Coronary artery (tissue), 2 donors: ENCODE data around the gene GSTO1.
A peak's percentile ranks its signal among the peaks of the same experiment; 100 is the strongest.

ENCODE experiments used
- DNase-seq: peaks from one replicate; pipeline ENCODE4 v3.0.0-alpha.2; 2017; ENCODE audit warnings: low spot score
- H3K27ac ChIP-seq, 2 donors: fragments of 200-600 bp; sonication (generic); one replicate each; pipeline ENCODE4 v1.5.1; 2016 to 2019
- H3K4me3 ChIP-seq: fragments of 200-600 bp; sonication (generic); 2 replicates; pipeline ENCODE4 v1.5.1; 2016; ENCODE audit warnings: mild to moderate bottlenecking, moderate library complexity
- TF ChIP-seq, protein P1 (sequence below): fragments of 200-600 bp; sonication (generic); IDR thresholded peaks from one replicate; pipeline ENCODE4 v1.5.1; 2019; ENCODE audit warnings: antibody characterized with exemption

The GSTO1 gene

DNA sequence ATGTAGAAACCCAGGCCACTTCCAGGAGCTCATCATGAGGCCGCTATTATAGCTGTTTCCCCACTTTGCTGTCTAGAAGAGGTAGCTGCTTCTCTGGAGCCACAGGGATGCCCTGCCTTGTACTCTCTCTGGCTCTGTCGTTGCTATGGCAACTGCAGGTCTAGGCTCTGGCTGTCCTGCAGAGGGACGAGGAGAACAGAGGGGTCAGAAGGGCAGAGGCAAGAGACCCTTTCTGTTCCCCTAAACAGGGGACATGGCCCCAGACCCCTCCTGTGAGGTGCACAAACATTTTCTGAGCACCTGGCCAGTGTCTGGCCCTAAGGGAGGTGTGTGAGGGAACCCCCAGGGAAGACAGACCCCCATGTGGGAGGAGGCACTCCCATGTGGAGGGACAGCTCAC lies 52.2 kb downstream of the GSTO1 start:
- H3K4me3 ChIP-seq = no peak overlapping the region
- TF ChIP-seq, protein P1, sequence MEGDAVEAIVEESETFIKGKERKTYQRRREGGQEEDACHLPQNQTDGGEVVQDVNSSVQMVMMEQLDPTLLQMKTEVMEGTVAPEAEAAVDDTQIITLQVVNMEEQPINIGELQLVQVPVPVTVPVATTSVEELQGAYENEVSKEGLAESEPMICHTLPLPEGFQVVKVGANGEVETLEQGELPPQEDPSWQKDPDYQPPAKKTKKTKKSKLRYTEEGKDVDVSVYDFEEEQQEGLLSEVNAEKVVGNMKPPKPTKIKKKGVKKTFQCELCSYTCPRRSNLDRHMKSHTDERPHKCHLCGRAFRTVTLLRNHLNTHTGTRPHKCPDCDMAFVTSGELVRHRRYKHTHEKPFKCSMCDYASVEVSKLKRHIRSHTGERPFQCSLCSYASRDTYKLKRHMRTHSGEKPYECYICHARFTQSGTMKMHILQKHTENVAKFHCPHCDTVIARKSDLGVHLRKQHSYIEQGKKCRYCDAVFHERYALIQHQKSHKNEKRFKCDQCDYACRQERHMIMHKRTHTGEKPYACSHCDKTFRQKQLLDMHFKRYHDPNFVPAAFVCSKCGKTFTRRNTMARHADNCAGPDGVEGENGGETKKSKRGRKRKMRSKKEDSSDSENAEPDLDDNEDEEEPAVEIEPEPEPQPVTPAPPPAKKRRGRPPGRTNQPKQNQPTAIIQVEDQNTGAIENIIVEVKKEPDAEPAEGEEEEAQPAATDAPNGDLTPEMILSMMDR = no peak
- no peak for DNase-seq
- peak overlapping the region; percentile 52 to 84 for H3K27ac ChIP-seq

DNA sequence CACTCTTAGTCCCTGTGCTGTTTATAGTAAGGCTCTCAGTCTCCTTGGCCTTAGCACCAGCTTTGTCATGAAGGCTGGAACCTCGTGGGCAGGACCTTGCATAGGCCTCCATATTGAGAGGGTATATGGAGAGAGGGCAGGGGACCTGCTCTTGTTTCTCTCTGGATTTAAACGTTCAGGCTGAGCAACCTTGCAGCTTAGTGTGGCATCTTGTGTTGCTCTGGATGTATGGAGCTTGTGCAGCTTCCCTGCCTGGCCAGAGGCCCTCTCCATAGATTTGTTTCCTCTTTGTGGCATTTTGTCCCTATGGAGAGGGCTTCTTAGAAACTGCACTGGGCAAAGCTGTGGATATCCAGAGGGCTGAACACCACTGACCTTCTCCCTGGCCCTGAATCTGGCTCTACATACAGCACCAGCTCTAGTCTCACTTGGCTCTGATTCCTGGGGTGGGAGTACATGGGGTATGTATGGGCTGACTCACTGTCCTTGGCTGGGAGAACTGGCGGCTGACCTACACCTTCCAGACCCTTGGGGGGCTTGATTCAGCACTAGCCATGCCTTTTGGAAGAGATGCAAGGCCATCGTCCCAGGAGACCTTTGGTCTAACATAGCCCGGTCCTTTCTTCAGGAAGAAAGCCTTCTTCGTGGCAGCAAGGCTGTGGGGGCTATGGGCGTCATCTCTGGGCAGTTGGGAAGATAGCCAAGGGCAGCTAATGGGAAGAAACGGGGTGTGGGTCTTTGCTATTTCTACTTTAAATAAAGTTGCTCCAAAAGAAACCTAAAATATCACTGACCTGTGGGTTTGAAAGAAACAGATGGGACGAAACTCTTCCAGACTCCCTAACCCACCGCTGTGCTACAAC lies 53.1 kb downstream of the GSTO1 start:
- TF ChIP-seq, protein P1 = no peak
- DNase-seq = no peak
- no peak overlapping the region for H3K4me3 ChIP-seq
- peak overlapping the region; percentile 52 to 84 for H3K27ac ChIP-seq

DNA sequence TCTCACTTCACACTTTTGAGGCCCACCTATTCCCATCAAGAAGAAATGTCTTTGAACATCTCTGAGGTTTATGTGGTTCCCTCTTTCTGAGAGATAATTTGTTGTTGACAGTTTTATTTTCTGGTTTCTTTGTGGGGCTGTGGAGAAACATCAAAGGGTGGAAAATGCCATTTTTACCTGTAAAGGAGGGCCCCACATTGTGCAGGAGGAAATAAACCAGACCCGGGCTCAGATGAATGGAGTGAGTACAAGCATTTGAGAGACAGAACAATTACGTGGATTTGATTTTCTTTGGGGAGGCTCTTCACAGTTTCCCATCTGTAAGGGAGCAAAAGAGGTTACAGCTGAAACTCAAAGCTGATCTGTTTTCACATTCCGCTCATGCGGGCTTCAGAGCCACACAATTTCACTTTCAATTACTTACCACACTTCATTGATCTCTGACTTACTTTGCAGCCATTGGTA lies 53.8 kb downstream of the GSTO1 start:
- TF ChIP-seq, protein P1 = no peak
- peak overlapping the region; percentile 52 to 84 for H3K27ac ChIP-seq
- DNase-seq = no peak

DNA sequence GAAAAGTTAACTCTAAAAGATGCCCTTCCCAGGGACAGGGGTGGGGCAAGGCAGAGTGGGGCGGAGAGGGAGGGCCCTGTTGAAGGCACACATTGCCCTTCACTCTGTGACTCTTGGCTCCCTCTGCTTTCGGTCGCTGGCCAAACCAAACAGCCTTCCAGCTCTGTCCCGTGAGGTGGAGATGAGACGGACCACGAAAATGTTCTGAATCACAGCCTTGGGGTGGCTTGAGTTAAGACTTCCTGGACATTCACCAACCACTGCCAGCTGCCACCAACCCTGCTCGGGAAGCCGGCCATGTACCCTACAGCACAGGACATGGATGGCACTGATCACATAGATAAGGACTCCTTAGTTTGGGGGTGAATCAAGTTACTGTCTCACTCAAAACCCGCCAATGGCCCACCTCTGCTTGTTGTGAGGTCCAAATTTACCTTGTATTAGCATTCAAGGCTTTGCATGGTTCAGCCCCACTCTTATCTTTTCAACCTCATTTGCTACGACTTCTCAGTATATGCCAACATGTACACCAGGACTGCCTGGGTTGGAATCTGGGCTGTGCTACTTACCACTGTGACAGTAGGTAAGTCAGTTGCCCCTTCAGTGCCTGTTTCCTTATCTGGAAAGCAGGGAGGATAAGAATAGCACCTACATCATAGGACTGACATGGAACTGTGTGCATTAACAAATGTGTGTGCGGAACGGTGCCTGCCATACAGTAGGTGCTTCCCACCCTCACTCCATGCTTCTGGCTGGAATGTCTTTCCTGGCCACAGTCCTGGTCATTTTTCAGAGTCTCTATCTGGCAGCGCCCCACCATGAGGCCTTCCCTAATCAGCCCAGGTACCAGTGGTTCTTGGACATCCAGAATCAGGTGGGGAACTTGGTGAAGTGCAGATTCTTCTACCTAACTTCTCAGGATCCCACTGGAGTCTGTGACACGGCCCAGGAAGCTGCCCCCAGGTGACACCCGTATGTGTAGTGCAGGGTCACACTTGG lies 55.6 kb downstream of the GSTO1 start:
- Histone ChIP-seq H3K4me3 (peak overlapping the region; percentile 48), H3K27ac (peak overlapping the region; percentile 91 to 95)
- DNase-seq = peak; percentile 96
- TF ChIP-seq, protein P1 = no peak

More for the DNA sequence above, 53.8 kb downstream of the GSTO1 start:
- no peak overlapping the region for H3K4me3 ChIP-seq

DNA sequence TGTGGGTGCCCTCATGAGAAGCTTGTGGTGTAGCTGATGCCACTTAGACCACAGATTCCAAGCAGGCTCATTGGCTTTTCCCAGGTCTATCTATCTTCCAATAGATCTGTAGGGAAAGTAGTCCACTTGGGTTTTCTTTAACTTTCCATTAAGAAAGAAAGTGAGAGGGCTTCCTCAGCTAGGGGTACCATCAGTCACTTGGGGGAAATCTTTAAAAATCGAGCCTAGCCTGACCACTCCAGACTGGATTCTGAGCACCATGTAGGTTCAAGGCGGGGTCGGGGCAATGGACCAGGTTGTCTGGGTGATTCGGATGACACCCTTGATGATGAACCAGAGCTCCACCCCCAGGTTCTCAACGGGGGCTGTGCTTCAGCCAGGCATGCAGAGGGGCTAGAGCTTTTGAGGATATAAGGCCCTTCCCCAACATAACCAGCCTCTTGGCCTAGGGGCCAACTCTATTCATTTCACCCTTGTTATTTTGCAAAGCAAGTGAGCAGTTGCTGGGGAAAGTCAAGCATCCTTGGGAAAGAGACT lies 56.6 kb downstream of the GSTO1 start:
- no peak for DNase-seq
- TF ChIP-seq, protein P1 = no peak
- H3K4me3 ChIP-seq = no peak overlapping the region
- peak overlapping the region; percentile 91 to 95 for H3K27ac ChIP-seq

DNA sequence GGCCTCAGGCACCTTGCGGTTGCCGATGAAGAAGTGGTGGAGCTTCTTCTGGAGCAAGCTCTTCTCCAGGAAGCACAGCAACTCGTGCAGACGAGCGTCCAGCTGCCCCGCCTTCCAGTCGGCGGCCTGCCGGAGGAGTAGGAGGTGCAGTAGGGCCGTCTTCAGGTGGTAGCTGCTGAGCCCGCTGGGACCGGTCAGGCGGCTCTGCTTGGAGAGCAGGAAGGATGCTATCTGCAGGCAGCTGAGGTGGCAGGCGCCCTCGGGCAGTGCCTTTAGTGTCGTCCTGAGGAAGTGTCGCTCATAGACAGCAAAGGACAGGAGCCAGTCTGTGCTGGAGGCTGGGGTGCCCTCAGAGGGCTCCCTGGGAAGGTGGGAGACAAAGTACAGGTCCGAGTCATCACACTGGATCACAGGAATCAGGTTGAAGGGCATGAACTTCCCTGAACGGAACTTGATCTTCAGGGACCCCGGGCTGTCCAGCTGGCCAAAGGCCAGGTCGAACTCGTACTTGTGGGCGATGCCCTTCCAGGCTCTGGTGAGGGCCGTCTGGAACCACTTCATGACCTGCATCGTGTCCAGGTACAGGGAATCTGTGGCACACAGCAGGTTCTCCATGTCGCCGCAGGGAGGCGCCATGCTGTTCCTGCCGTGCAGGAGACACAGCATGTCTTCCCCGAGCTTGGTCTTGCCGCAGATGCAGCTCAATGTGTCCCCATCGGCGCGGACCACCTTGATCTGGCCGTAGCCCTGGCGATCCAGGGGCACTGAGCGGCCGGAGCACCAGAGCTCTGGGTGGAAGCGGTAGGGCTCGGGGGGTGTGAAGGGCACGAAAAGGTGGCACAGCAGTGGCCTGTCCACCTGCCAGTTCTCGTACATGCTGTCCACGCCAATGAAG lies 60.1 kb downstream of the GSTO1 start:
- Histone ChIP-seq H3K4me3 (no peak overlapping the region), H3K27ac (no peak overlapping the region)
- no peak for DNase-seq
- TF ChIP-seq, protein P1 = no peak
